GM12878 (cell line): ENCODE measurements around the gene KCND2. TPM values are rescaled to one million over a fixed set of nuclear protein-coding genes. Genes with fewer than 3 reads are reported as not detected.

Experiments used
- ASH2L ChIP-seq: fragments of 300-600, 200-600 bp; sonication (generic); IDR thresholded peaks from 2 replicates; pipeline ENCODE4 v1.6.1; 2017; ENCODE audit warnings: low read depth, mild to moderate bottlenecking, borderline replicate concordance
- ATF2 ChIP-seq: IDR thresholded peaks from 2 replicates; pipeline ENCODE4 v1.6.1; 2012; ENCODE audit warnings: low read length, inconsistent platforms
- ATF7 ChIP-seq: fragments of 450-650 bp; IDR thresholded peaks from 2 replicates; pipeline ENCODE4 v1.6.1; 2016; ENCODE audit warnings: low read depth, mild to moderate bottlenecking
- BCL3 ChIP-seq: IDR thresholded peaks from 2 replicates; pipeline ENCODE4 v1.6.1; 2011; ENCODE audit warnings: borderline replicate concordance, low read depth, mild to moderate bottlenecking, moderate library complexity, low read length; ENCODE audit not compliant: insufficient read depth, poor library complexity, severe bottlenecking
- CUX1 ChIP-seq: IDR thresholded peaks from 2 replicates; pipeline ENCODE4 v1.6.1; 2012; ENCODE audit warnings: improper control_type of control experiment, low read depth, low read length; ENCODE audit not compliant: insufficient replicate concordance
- EED ChIP-seq: sonication (generic); IDR thresholded peaks from 2 replicates; pipeline ENCODE4 v1.6.1; 2016; ENCODE audit warnings: antibody characterized with exemption, low read depth
- EP300 ChIP-seq, 2 experiments: fragments of 150-350 bp in 1 of 2; IDR thresholded peaks; 2 replicates each; pipeline ENCODE4 v1.6.1; 2011 to 2012; ENCODE audit warnings: low read depth in 2 of 2, low read length in 2 of 2, borderline replicate concordance in 1 of 2, improper control_type of control experiment in 1 of 2, inconsistent platforms in 1 of 2; ENCODE audit not compliant: control insufficient read depth in 1 of 2
- ETV6 ChIP-seq, 2 experiments: fragments of 450-650 bp in 1 of 2; IDR thresholded peaks in 1 of 2; conservative IDR thresholded peaks in 1 of 2; 2 replicates each; pipeline ENCODE4 v1.6.1; 2014; ENCODE audit warnings: antibody characterized with exemption in 1 of 2, borderline replicate concordance in 1 of 2, low read depth in 1 of 2, mild to moderate bottlenecking in 1 of 2, moderate library complexity in 1 of 2
- GATAD2B ChIP-seq: fragments of 450-650 bp; conservative IDR thresholded peaks from 2 replicates; pipeline ENCODE4 v1.6.1; 2017; ENCODE audit warnings: low read depth, mild to moderate bottlenecking, moderate library complexity
- IKZF1 ChIP-seq: fragments of 450-650 bp; conservative IDR thresholded peaks from 2 replicates; pipeline ENCODE4 v1.6.1; 2017; ENCODE audit warnings: antibody characterized with exemption, mild to moderate bottlenecking
- LARP7 ChIP-seq: fragments of 450-650 bp; IDR thresholded peaks from 2 replicates; pipeline ENCODE4 v1.6.1; 2017; ENCODE audit warnings: mild to moderate bottlenecking
- MLLT1 ChIP-seq: fragments of 450-650 bp; IDR thresholded peaks from 2 replicates; pipeline ENCODE4 v1.6.1; 2016; ENCODE audit warnings: mild to moderate bottlenecking
- NBN ChIP-seq: fragments of 450-650 bp; IDR thresholded peaks from 2 replicates; pipeline ENCODE4 v1.6.1; 2016
- NFXL1 ChIP-seq: fragments of 450-650 bp; IDR thresholded peaks from 2 replicates; pipeline ENCODE4 v1.6.1; 2017; ENCODE audit warnings: antibody characterized with exemption, mild to moderate bottlenecking, borderline replicate concordance
- NR2C2 ChIP-seq: IDR thresholded peaks from 2 replicates; pipeline ENCODE4 v1.6.1; 2011; ENCODE audit warnings: borderline replicate concordance, low read depth; ENCODE audit not compliant: control insufficient read depth, insufficient read length
- POLR2AphosphoS2 ChIP-seq: IDR thresholded peaks from 2 replicates; pipeline ENCODE4 v1.6.1; 2011; ENCODE audit warnings: low read depth, mild to moderate bottlenecking, low read length, improper control_type of control experiment, moderate library complexity
- RBBP5 ChIP-seq: fragments of 200-600 bp; sonication (generic); conservative IDR thresholded peaks from 2 replicates; pipeline ENCODE4 v1.6.1; 2016
- SPI1 ChIP-seq: IDR thresholded peaks from 2 replicates; pipeline ENCODE4 v1.6.1; 2011; ENCODE audit warnings: low read depth, mild to moderate bottlenecking, low read length, moderate library complexity, borderline replicate concordance; ENCODE audit not compliant: insufficient read depth
- ZNF274 ChIP-seq: IDR thresholded peaks from one replicate; pipeline ENCODE4 v1.8.0; 2011; ENCODE audit not compliant: insufficient read length, insufficient read depth
- ZSCAN29 ChIP-seq: fragments of 450-650 bp; IDR thresholded peaks from 2 replicates; pipeline ENCODE4 v1.6.1; 2017; ENCODE audit warnings: mild to moderate bottlenecking, moderate library complexity
- polyA plus RNA-seq, 11 experiments: library from polyadenylated mRNA; depleted of rRNA in 4 of 11; unstranded in 6 of 11; stranded (reverse) in 5 of 11; fragments of >200 nt; fragmentation: Nextera tagmentation in 4 of 11; fragmentation: Illumina TruSeq in 1 of 11; extraction: Ambion mirVana in 4 of 11; extraction: Trizol in 1 of 11; gene quantifications; 1 replicate in 1 of 11; 2 replicates in 10 of 11; pipeline versions ENCODE4 v1.2.1 to v1.2.3, GENCODE V29; 2011 to 2016; ENCODE audit warnings: inconsistent platforms in 2 of 11, missing spikeins in 2 of 11, low read depth in 1 of 11
- total RNA-seq, 4 experiments: library from RNA; depleted of rRNA in 3 of 4; stranded (reverse); fragments of >200 nt in 3 of 4; fragmentation: Illumina TruSeq in 1 of 4; extraction: Trizol in 1 of 4; gene quantifications; 2 replicates each; pipeline versions ENCODE4 v1.2.1 to v1.2.3, GENCODE V29; 2013 to 2021

Gene KCND2
- total and polyA plus RNA-seq, 10 of the 15 experiments (the other 5 are each of a cell fraction or from before 2014, with no cell fraction given) = 3.6 to 22.3 (median 6.3) TPM

- TF ChIP-seq CUX1 = no peak
- peak; percentile 88 for TF ChIP-seq SPI1
- TF ChIP-seq ZNF274 = no peak
- TF ChIP-seq MLLT1 = peak; percentile 55; the same call in 1 of the 2 replicates
- TF ChIP-seq EED = peak; percentile 85
- 0 out of 2 replicates have a peak, but pooled peaks have one; percentile 43 for TF ChIP-seq NBN
- TF ChIP-seq POLR2AphosphoS2 = peak; percentile 57; the same call in 1 of the 2 replicates
- TF ChIP-seq NR2C2 = no peak
- TF ChIP-seq BCL3 = peak; percentile 14
- TF ChIP-seq IKZF1 = peak; percentile 86
- TF ChIP-seq RBBP5 = no peak
- TF ChIP-seq NFXL1 = no peak
- 0 out of 2 replicates have a peak, but pooled peaks have one; percentile 36 for TF ChIP-seq GATAD2B
- peak; percentile 43 to 68; a peak in 3 of 4 replicates for TF ChIP-seq EP300 (IDR thresholded peaks at IDR 0.05; ENCODE audit: borderline replicate concordance in 1 of 2, control insufficient read depth in 1 of 2, low read depth in 2 of 2, low read length in 2 of 2)
- no peak for TF ChIP-seq LARP7
- TF ChIP-seq ASH2L = no peak
- TF ChIP-seq ATF7 = peak; percentile 21; the same call in 1 of the 2 replicates
- TF ChIP-seq ZSCAN29 = no peak
- TF ChIP-seq ATF2 = peak; percentile 69; the same call in 1 of the 2 replicates
- peak in 1 of 2 experiments; percentile 28; a peak in 1 of 4 replicates for TF ChIP-seq ETV6 (conservative IDR thresholded peaks at IDR 0.05 in 1 of 2, IDR thresholded peaks at IDR 0.05 in 1 of 2; ENCODE audit: borderline replicate concordance in 1 of 2, low read depth in 1 of 2)
These were observed 128.0 kb downstream of the KCND2 start (continued) for GRCh38 chr7:120400806-120401455.
